GM19240 (cell line): ENCODE results near the gene IZUMO2.
"Not testable (repeated sequence)": the region's sequence is repeated elsewhere in the genome, so short reads cannot be mapped to it uniquely, and the experiment has no call there.

Source experiments
- DNase-seq: peaks from one replicate; pipeline ENCODE4 v3.0.0; 2011; ENCODE audit warnings: low spot score; ENCODE audit not compliant: insufficient read length

The IZUMO2 gene

GRCh38 chr19:50184196-50184595, 21.1 kb upstream of the IZUMO2 start:
- DNase-seq: no peak

- DNase-seq: no peak
These were observed 18.0 kb upstream of the IZUMO2 start for GRCh38 chr19:50181121-50181520.

DNA sequence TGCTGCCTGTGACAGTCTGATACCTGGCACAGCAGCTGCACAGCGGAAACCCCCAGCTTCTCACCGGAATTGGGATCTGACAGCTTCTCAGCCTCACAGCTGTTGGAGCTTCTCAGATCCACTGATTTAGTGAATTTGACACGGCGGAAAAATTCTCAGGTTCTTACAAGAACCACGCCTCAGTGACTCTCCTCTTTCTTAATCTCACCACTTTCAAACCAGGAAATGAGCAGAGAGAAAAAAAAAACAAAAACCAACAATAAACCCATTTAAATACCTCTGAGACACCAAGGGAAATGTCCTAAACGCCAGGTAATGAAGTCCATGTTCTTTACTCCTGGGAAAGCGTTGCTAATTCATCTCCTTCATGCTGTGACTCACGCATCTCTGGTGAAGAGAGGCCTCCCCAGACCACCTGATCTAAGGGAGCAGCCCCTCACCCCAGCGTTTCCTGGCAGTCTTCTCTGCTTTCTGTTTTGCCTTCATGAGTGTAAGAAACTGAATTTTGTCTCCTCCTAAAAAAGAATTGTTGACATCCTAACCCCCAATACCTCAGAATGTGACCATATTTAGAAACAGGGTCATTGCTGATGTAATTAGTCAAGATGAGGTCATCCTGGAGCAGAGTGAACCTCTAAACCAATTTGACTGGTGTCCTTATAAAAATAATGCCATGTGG, 15.9 kb upstream of the IZUMO2 start:
- DNase-seq: no peak

- DNase-seq: no peak
These were observed 15.2 kb upstream of the IZUMO2 start for GRCh38 chr19:50178320-50178719.

- DNase-seq: no peak
These were observed 13.7 kb upstream of the IZUMO2 start for GRCh38 chr19:50176775-50177174.

DNA sequence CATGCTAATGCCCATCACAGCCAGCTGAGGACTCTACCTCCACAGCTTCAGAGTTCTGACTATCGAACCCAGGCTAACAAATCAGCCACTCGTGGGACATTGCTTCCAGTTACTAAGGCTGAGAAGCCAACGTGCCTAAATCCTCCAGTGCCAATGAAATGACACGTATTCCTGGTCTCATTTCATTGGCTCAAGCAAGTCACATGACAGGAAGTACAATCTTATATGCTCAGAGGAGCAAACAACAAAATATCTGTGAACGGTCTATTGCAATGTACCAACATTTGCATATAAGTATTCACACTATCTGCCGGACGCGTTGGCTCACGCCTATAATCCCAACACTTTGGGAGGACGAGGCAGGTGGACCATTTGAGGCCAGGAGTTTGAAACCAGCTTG, 12.8 kb upstream of the IZUMO2 start:
- no peak for DNase-seq

DNA sequence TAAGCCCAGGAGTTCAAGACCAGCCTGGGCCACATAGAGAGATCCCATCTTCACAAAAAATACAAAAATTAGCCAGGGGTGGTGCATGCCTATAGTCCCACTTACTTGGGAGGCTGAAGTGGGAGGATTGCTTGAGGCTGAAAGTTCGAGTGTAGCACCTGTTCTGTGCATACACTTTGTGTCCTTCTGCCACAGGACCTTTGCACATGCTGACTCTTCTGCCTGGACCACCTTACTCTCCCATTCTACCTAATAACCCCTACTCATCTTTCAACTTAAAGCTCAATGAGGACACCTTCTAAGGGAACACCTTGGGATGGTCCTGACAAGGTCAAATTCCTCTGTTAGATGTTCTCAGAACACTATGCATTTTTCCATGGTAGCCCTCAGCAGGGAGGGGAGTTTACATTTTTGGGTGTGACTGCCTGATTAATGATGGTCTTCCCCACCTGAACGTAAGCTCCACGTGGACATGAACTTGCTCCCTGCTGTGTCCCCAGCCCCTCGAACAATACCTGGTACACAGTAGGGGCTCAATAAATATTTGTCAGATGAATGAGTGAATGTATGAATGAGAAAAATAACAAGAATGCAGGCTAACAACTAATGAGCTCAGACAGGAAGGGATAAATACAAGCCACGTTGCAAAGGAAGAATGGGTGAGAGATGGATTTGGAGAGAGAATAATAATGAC, 11.2 kb upstream of the IZUMO2 start:
- DNase-seq: no peak

GRCh38 chr19:50173127-50173526, 10.0 kb upstream of the IZUMO2 start:
- DNase-seq: peak; percentile 55

DNA sequence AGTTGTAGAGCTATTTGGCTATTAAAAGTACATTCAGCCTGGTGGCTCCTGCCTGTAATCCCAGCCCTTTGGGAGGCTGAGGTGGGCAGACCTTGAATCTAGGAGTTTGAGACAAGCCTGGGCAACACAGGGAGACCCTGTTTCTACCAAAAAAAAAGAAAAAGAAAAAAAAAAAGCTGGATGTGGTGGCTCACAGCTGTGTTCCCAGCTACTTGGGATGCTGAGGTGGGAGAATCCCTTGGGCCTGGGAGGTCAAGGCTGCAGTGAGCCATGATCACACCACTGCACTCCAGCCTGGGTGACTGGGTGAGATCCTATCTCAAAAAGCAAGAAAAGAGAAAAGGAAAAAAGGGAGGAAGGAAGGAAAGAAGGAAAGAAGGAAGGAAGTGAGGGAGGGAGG, 9.6 kb upstream of the IZUMO2 start:
- no peak for DNase-seq

GRCh38 chr19:50171752-50172151, 8.7 kb upstream of the IZUMO2 start:
- no peak for DNase-seq

- DNase-seq: no peak
These were observed 4.2 kb upstream of the IZUMO2 start for GRCh38 chr19:50167314-50167721.

GRCh38 chr19:50159078-50159477, 4.0 kb downstream of the IZUMO2 start:
- DNase-seq: no peak

DNA sequence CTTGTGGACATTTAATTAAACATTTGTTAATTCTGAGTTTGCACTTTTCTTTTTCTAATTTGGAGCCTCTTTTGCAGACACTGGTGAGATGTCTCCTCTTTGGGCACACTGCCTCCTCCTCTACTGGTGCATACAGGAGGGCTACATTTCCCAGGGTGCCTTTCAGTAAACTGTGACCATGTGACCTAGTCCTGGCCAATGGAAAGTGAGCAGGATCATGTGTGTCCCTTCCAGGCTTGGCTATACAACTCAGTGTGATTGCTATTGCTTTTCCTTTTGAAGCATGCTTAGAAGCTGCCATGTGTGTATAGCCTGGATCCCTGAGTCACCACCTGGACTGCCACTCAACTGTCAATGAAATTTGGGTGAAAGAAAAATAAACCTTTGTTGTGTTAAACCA, 4.5 kb downstream of the IZUMO2 start:
- no peak for DNase-seq

DNA sequence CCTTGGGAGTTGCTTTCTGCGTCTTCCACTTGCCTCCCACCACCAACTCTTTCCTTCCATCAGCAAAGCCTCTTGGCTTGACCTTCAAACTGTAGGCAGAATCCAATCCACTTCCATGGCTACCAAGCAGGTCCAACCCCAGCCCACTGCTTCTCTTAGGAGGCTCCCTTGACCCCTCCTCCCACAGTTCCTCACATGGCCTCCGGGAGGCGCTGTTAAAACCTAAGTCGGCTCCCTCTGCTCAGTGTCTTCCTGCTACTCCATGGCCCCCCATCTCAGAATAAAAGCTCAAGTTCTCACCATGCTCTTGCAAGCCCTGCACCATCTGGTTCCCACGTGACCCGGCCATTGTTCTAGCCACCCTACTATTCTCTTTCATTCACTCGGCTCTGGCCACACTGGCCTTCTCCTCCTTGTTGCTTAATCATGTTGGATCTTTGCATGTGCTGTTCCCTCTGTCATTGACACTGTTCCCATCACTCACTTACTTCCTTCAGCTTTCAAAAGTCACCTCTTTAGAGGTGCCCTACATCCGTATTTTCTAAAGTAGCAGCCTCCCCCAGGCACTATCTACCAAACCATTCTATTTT, 7.5 kb downstream of the IZUMO2 start:
- no peak for DNase-seq

- no peak for DNase-seq
These were observed 8.6 kb downstream of the IZUMO2 start for GRCh38 chr19:50154529-50154928.

DNA sequence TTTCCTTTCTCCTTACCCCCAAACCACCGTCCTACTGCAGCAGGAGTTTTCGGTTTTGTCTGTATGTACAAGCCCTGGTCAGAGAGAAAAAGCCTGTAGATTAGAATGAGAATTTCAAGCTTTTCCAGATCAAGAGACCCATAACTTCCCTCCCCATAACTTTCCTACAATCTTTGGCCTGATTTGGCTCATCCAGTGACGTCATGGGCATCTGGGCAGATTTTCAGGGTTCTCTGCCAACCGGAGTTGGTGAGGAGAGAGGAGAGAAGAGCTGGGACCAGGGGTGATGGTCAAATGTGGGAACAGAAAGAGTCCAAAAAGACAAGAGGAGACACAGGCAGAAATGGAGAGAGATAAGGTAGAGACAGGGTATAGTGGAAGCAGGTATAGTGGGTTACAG, 10.5 kb downstream of the IZUMO2 start:
- DNase-seq: no peak

GRCh38 chr19:50148528-50148927, 14.6 kb downstream of the IZUMO2 start:
- no peak for DNase-seq

DNA sequence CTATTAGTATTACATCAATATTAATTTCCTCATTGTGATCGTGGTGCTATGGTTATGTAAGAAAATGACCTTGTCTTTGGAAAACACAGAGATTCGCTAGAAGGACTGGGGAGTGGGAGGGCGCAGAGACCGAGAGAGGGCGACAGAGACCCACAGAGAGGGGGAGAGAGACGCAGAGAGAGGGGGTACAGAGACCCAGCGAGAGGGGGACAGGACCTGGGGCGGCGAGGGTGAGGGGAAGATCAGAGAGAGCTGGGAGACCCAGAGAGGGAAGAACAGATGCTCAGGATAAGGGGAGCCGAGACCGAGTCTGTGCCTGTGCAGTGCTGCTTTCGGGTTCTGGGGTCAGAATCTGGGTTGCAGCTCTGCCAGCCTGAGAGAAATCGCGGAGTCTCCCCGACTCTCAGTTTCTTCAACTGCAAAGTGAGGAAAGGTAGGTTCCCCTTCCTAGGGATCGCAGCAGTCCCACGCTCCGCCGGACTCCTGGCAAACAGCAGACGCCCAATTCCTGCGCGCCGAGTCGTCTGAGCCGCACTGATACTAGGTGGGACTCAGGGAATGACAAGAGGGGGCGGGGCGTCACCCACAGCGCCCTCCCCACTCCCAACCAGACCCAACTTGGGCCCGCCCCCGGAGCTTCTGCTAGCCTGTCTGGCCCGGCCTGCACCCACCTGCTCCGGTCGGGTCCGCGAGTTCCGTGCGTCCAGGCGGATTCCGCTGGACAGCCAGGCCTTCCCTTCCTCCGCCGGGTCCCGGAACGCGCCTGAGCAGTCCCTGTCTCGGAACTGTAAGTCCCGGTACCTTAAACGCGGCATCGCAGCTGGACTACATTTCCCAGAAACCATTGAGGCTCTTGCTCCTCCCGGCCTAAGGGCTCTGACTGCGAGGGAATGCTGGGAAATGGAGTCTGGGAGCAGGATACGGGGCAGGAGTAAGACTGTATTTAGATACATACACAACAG, 15.3 kb downstream of the IZUMO2 start:
- peak; percentile 31 for DNase-seq

- DNase-seq: not testable (repeated sequence)
These were observed 21.2 kb downstream of the IZUMO2 start for GRCh38 chr19:50141921-50142320.

- not testable (repeated sequence) for DNase-seq
These were observed 22.8 kb downstream of the IZUMO2 start for GRCh38 chr19:50140118-50140845.
